HepG2 (cell line): Measurements from ENCODE around the gene SLC25A20. TPM values are rescaled to one million over a fixed set of nuclear protein-coding genes. Genes with fewer than 3 reads are reported as not detected.

Source experiments
- CREB3 ChIP-seq: sonication (generic); formaldehyde crosslinking; IDR thresholded peaks from 2 replicates; pipeline ENCODE4 v1.5.0; 2020; ENCODE audit warnings: missing genetic modification reagents
- DDIT3 ChIP-seq: sonication (generic); formaldehyde crosslinking; IDR thresholded peaks from 2 replicates; pipeline ENCODE4 v1.4.0; 2020; ENCODE audit warnings: mild to moderate bottlenecking, missing genetic modification reagents
- FOSL2 ChIP-seq: sonication (generic); formaldehyde crosslinking; IDR thresholded peaks from 2 replicates; pipeline ENCODE4 v1.4.0; 2020; ENCODE audit warnings: missing genetic modification reagents
- FOXP1 ChIP-seq, 2 experiments: fragments of 450-650 bp in 1 of 2; IDR thresholded peaks; 2 replicates each; pipeline ENCODE4 v1.6.1; 2017 to 2018; ENCODE audit warnings: antibody characterized with exemption in 1 of 2
- GABPA ChIP-seq, 2 experiments: IDR thresholded peaks; 2 replicates each; pipeline ENCODE4 v1.6.1; 2011 to 2016; ENCODE audit warnings: low read depth in 2 of 2, low read length in 1 of 2, missing biosample characterization in 1 of 2, missing genetic modification characterization in 1 of 2
- HMG20B ChIP-seq: conservative IDR thresholded peaks from 2 replicates; pipeline ENCODE4 v1.6.1; 2016; ENCODE audit warnings: missing genetic modification reagents, missing compliant biosample characterization
- HMGXB4 ChIP-seq, 2 experiments: sonication (generic) in 1 of 2; formaldehyde crosslinking in 1 of 2; IDR thresholded peaks; 2 replicates each; pipeline versions ENCODE4 v1.4.0 to v1.6.1; 2018 to 2020; ENCODE audit warnings: missing genetic modification reagents in 2 of 2, borderline replicate concordance in 1 of 2, low read depth in 1 of 2, mild to moderate bottlenecking in 1 of 2, missing biosample characterization in 1 of 2
- MEIS2 ChIP-seq: sonication (generic); formaldehyde crosslinking; IDR thresholded peaks from 2 replicates; pipeline ENCODE4 v1.9.0; 2021; ENCODE audit warnings: mild to moderate bottlenecking, missing genetic modification reagents
- MYNN ChIP-seq: sonication (generic); formaldehyde crosslinking; IDR thresholded peaks from 2 replicates; pipeline ENCODE4 v1.4.0; 2020; ENCODE audit warnings: mild to moderate bottlenecking, low read depth, missing genetic modification reagents
- MZF1 ChIP-seq: sonication (generic); formaldehyde crosslinking; IDR thresholded peaks from 2 replicates; pipeline ENCODE4 v1.8.1; 2023; ENCODE audit warnings: mild to moderate bottlenecking, missing genetic modification reagents, borderline replicate concordance
- NCOA5 ChIP-seq: sonication (generic); formaldehyde crosslinking; IDR thresholded peaks from 2 replicates; pipeline ENCODE4 v1.4.0; 2020; ENCODE audit warnings: missing genetic modification reagents
- NR2F1 ChIP-seq, 2 experiments: fragments of 450-650 bp in 1 of 2; formaldehyde crosslinking in 1 of 2; IDR thresholded peaks; 2 replicates each; pipeline versions ENCODE4 v1.5.0 to v1.6.1; 2016 to 2020; ENCODE audit warnings: mild to moderate bottlenecking in 1 of 2, missing compliant biosample characterization in 1 of 2, missing genetic modification reagents in 1 of 2, moderate library complexity in 1 of 2
- PHF5A ChIP-seq: IDR thresholded peaks from one replicate; pipeline ENCODE4 v1.6.1; 2018; ENCODE audit warnings: low read depth, missing genetic modification reagents; ENCODE audit not compliant: unreplicated experiment
- STAG1 ChIP-seq: sonication (generic); formaldehyde crosslinking; IDR thresholded peaks from 2 replicates; pipeline ENCODE4 v1.4.0; 2020; ENCODE audit warnings: missing genetic modification reagents
- TEAD3 ChIP-seq: optimal IDR thresholded peaks from 2 replicates; pipeline ENCODE3; 2016; ENCODE audit warnings: borderline replicate concordance
- TGIF2 ChIP-seq: IDR thresholded peaks from 2 replicates; pipeline ENCODE4 v1.6.1; 2016; ENCODE audit warnings: control low read depth, missing compliant biosample characterization
- THRA ChIP-seq: sonication (generic); formaldehyde crosslinking; IDR thresholded peaks from 2 replicates; pipeline ENCODE4 v1.4.0; 2020; ENCODE audit warnings: missing genetic modification reagents, borderline replicate concordance
- ZBTB37 ChIP-seq: sonication (generic); formaldehyde crosslinking; IDR thresholded peaks from 2 replicates; pipeline ENCODE4 v1.4.0; 2020; ENCODE audit warnings: mild to moderate bottlenecking, missing genetic modification reagents
- ZFYVE20 ChIP-seq: sonication (generic); formaldehyde crosslinking; IDR thresholded peaks from 2 replicates; pipeline ENCODE4 v1.8.0; 2023; ENCODE audit warnings: low read depth, mild to moderate bottlenecking, moderate library complexity, missing genetic modification reagents, borderline replicate concordance
- ZNF329 ChIP-seq: sonication (generic); formaldehyde crosslinking; IDR thresholded peaks from 2 replicates; pipeline ENCODE4 v1.9.0; 2021; ENCODE audit warnings: low read depth, mild to moderate bottlenecking, missing genetic modification reagents
- ZNF430 ChIP-seq: sonication (generic); formaldehyde crosslinking; IDR thresholded peaks from 2 replicates; pipeline ENCODE4 v1.9.0; 2021; ENCODE audit warnings: mild to moderate bottlenecking, missing genetic modification reagents
- ZNF878 ChIP-seq: sonication (generic); formaldehyde crosslinking; IDR thresholded peaks from 2 replicates; pipeline ENCODE4 v1.8.1; 2023; ENCODE audit warnings: mild to moderate bottlenecking, missing genetic modification reagents, moderate library complexity
- ZSCAN9 ChIP-seq: IDR thresholded peaks from 2 replicates; pipeline ENCODE4 v1.6.1; 2016; ENCODE audit warnings: borderline replicate concordance
- polyA plus RNA-seq, 8 experiments: library from polyadenylated mRNA; depleted of rRNA in 3 of 8; stranded (reverse) in 7 of 8; unstranded in 1 of 8; fragments of >200 nt; fragmentation: Illumina TruSeq in 4 of 8; extraction: Trizol in 4 of 8; gene quantifications; 2 replicates each; pipeline versions ENCODE4 v1.2.1 to v1.2.3, GENCODE V29; 2011 to 2016; ENCODE audit warnings: low read depth in 4 of 8, missing spikeins in 1 of 8, mixed read lengths in 1 of 8; ENCODE audit not compliant: insufficient read depth in 1 of 8
- total RNA-seq, 5 experiments: library from RNA; depleted of rRNA; stranded (reverse); fragments of >200 nt; fragmentation: Illumina TruSeq; extraction: Trizol; gene quantifications; 2 replicates each; pipeline ENCODE4 v1.2.3, GENCODE V29; 2016; ENCODE audit warnings: low read depth in 1 of 5

SLC25A20 gene
- total and polyA plus RNA-seq, 2 of the 13 experiments (the other 11 are each of a cell fraction or from before 2014, with no cell fraction given) = 21.1 to 26.6 TPM

- peak; percentile 45 for TF ChIP-seq FOSL2 (CRISPR knock-in tag)
- no peak for TF ChIP-seq FOXP1 (IDR thresholded peaks at IDR 0.05)
- peak; percentile 47; the same call in 1 of the 2 replicates for TF ChIP-seq FOXP1 (CRISPR knock-in tag; IDR thresholded peaks at IDR 0.05)
- TF ChIP-seq THRA (CRISPR knock-in tag) = peak; percentile 34; the same call in 1 of the 2 replicates
- no peak for TF ChIP-seq DDIT3 (CRISPR knock-in tag)
- TF ChIP-seq TGIF2 (CRISPR knock-in tag) = peak; percentile 83; the same call in 1 of the 2 replicates
- TF ChIP-seq ZNF430 (CRISPR knock-in tag) = no peak
- no peak for TF ChIP-seq STAG1
- no peak for TF ChIP-seq GABPA (IDR thresholded peaks at IDR 0.05; ENCODE audit: low read depth, low read length)
- TF ChIP-seq GABPA (CRISPR knock-in tag; IDR thresholded peaks at IDR 0.05; ENCODE audit: low read depth) = peak; percentile 48; the same call in 1 of the 2 replicates
- TF ChIP-seq ZBTB37 (CRISPR knock-in tag) = peak; percentile 43; the same call in 1 of the 2 replicates
- TF ChIP-seq MYNN = no peak
- TF ChIP-seq CREB3 (CRISPR knock-in tag) = no peak
- TF ChIP-seq ZFYVE20 (CRISPR knock-in tag) = no peak
- TF ChIP-seq HMGXB4 (CRISPR knock-in tag; IDR thresholded peaks at IDR 0.05; ENCODE audit: borderline replicate concordance in 1 of 2, low read depth in 1 of 2) = no peak
- TF ChIP-seq ZNF329 (CRISPR knock-in tag) = no peak
- peak; percentile 33; the same call in 1 of the 2 replicates for TF ChIP-seq ZSCAN9
- TF ChIP-seq ZNF878 (CRISPR knock-in tag) = no peak
- 0 out of 2 replicates have a peak, but pooled peaks have one; percentile 28 for TF ChIP-seq MEIS2 (CRISPR knock-in tag)
- no peak for TF ChIP-seq NCOA5 (CRISPR knock-in tag)
- peak in 1 of 2 experiments; percentile 24; a peak in 1 of 4 replicates for TF ChIP-seq NR2F1 (CRISPR knock-in tag; IDR thresholded peaks at IDR 0.05)
- no peak for TF ChIP-seq PHF5A (CRISPR knock-in tag)
- TF ChIP-seq MZF1 = no peak
- peak; percentile 60 for TF ChIP-seq TEAD3 (CRISPR knock-in tag)
- 0 out of 2 replicates have a peak, but pooled peaks have one; percentile 50 for TF ChIP-seq HMG20B (CRISPR knock-in tag)
Measured at GRCh38 chr3:48897460-48898376, 964 bp downstream of the SLC25A20 start (continued).
